GM23248 (cell line): ENCODE measurements around the gene RALB. TPM values are rescaled to one million over a fixed set of nuclear protein-coding genes. Genes with fewer than 3 reads are reported as not detected.

Experiments
- DNase-seq: peaks from one replicate; pipeline ENCODE4 v3.0.0-alpha.2; 2015
- H2AFZ ChIP-seq: fragments of 200-600 bp; sonication (generic); 2 replicates; pipeline ENCODE4 v1.6.1; 2016; ENCODE audit warnings: antibody characterized with exemption
- H3F3A ChIP-seq: fragments of 200-600 bp; sonication (generic); 2 replicates; pipeline ENCODE4 v1.6.1; 2016; ENCODE audit warnings: mild to moderate bottlenecking, antibody characterized with exemption, mixed run types; ENCODE audit not compliant: insufficient read depth
- H3K27ac ChIP-seq: fragments of 200-600 bp; sonication (generic); 2 replicates; pipeline ENCODE4 v1.5.1; 2016; ENCODE audit warnings: mild to moderate bottlenecking
- H3K27me3 ChIP-seq: fragments of 200-600 bp; sonication (generic); replicated peaks from 2 replicates; pipeline ENCODE4 v1.6.1; 2016; ENCODE audit warnings: mild to moderate bottlenecking; ENCODE audit not compliant: insufficient read depth
- H3K36me3 ChIP-seq: fragments of 200-600 bp; sonication (generic); 2 replicates; pipeline ENCODE4 v1.6.1; 2016; ENCODE audit warnings: low read depth, mild to moderate bottlenecking
- H3K4me1 ChIP-seq: fragments of 200-600 bp; sonication (generic); 2 replicates; pipeline ENCODE4 v1.6.1; 2016; ENCODE audit warnings: mild to moderate bottlenecking; ENCODE audit not compliant: insufficient read depth
- H3K4me2 ChIP-seq: fragments of 200-600 bp; sonication (generic); one replicate; pipeline ENCODE4 v1.6.1; 2016; ENCODE audit warnings: mild to moderate bottlenecking; ENCODE audit not compliant: unreplicated experiment
- H3K4me3 ChIP-seq: fragments of 200-600 bp; sonication (generic); 2 replicates; pipeline ENCODE4 v1.5.1; 2016; ENCODE audit warnings: mild to moderate bottlenecking
- H3K79me2 ChIP-seq: fragments of 200-600 bp; sonication (generic); 2 replicates; pipeline ENCODE4 v1.6.1; 2016; ENCODE audit warnings: mild to moderate bottlenecking; ENCODE audit not compliant: insufficient read depth
- H3K9ac ChIP-seq: fragments of 200-600 bp; sonication (generic); 2 replicates; pipeline ENCODE4 v1.6.1; 2016; ENCODE audit warnings: mild to moderate bottlenecking
- H3K9me2 ChIP-seq: fragments of 200-600 bp; sonication (generic); 2 replicates; pipeline ENCODE4 v1.6.1; 2016; ENCODE audit warnings: mixed run types, mild to moderate bottlenecking, moderate library complexity; ENCODE audit not compliant: insufficient read depth
- H3K9me3 ChIP-seq: fragments of 200-600 bp; sonication (generic); one replicate; pipeline ENCODE4 v1.6.1; 2017; ENCODE audit warnings: low read depth
- H4K20me1 ChIP-seq: fragments of 200-600 bp; sonication (generic); 2 replicates; pipeline ENCODE4 v1.6.0; 2016; ENCODE audit not compliant: insufficient read depth
- EZH2 ChIP-seq: fragments of 200-600 bp; sonication (generic); IDR thresholded peaks from 2 replicates; pipeline ENCODE4 v1.6.1; 2018; ENCODE audit warnings: antibody characterized with exemption, mild to moderate bottlenecking; ENCODE audit not compliant: insufficient read depth, poor library complexity, severe bottlenecking
- EZH2phosphoT487 ChIP-seq: fragments of 200-600 bp; sonication (generic); IDR thresholded peaks from 2 replicates; pipeline ENCODE4 v1.6.1; 2018; ENCODE audit warnings: antibody characterized with exemption, moderate library complexity, mild to moderate bottlenecking, low read depth; ENCODE audit not compliant: insufficient read depth
- WGBS, 2 experiments: methylation state at CpG; one replicate each; pipeline ENCODE4 v1.1.6; 2015 to 2017; ENCODE audit warnings: low lambda C conversion rate in 2 of 2, low coverage in 1 of 2; ENCODE audit errors: missing lambda C conversion rate in 2 of 2; 5-methylcytosine and 5-hydroxymethylcytosine counted together
- in situ Hi-C: fragments of 300-500 bp; cut with MboI; formaldehyde crosslinking; loops from 2 replicates; pipeline ENCODE4 v1.15.0; 2020
- polyA plus RNA-seq: library from polyadenylated mRNA; unstranded; fragments of >200 nt; fragmentation: Nextera tagmentation; extraction: Ambion mirVana; gene quantifications from 2 replicates; pipeline ENCODE4 v1.2.1, GENCODE V29; 2016
- total RNA-seq: library from RNA; depleted of rRNA; stranded (reverse); fragments of >200 nt; shearing (Covaris generic); gene quantifications from 2 replicates; pipeline ENCODE4 v1.2.3, GENCODE V29; 2014

Gene RALB
- total and polyA plus RNA-seq, 2 experiments from 2014 or later = 65.7 to 105 TPM

DNA sequence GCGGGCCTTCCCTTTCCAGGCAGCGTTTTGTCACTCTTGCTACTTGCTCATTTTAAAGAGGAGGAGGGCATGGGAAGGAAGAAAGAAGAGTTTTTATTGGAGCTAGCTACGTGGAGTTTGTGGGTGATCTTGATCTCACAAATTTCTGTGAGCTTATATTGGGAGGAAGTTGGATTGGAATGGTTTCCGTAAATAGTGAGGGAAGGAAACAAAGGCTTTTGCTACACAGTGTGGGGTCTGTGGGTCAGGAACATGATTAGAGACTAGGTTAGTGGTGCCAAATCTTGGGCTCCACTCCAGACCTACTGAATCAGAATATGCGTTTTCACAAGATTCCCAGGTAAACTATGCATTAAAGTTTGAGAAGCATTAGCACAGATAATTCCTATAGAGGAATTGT lies 8.1 kb downstream of the RALB start:
- Histone ChIP-seq H2AFZ (no peak overlapping the region), H3K27ac (no peak overlapping the region), H3K4me1 (peaks cover 23% of the 10 kb centered on the region; the same call in 1 of the 2 replicates), H3K36me3 (no peaks in the 10 kb centered on the region), H3K9ac (no peak overlapping the region), H4K20me1 (peaks cover 16% of the 10 kb centered on the region), H3F3A (0 out of 2 replicates have a peak, but pooled peaks cover 4% of the 10 kb centered on the region), H3K4me3 (no peak overlapping the region), H3K4me2 (no peak overlapping the region), H3K79me2 (peaks cover 100% of the 10 kb centered on the region), H3K27me3 (no peaks in the 10 kb centered on the region), H3K9me2 (no peaks in the 10 kb centered on the region), H3K9me3 (no peaks in the 10 kb centered on the region)
- no peak for TF ChIP-seq EZH2phosphoT487
- no peak for DNase-seq
- 92 to 95% methylated on average over 5 of the region's 5 CpGs for WGBS, 2 experiments
- in situ Hi-C loops = no loop called here

GRCh38 chr2:120261387-120262006 lies 8.8 kb downstream of the RALB start:
- WGBS, 2 experiments = 93 to 97% methylated on average over 6 of the region's 6 CpGs
- Histone ChIP-seq H3K9me2 (no peaks in the 10 kb centered on the region), H2AFZ (no peak overlapping the region), H3K27ac (no peak overlapping the region), H3K79me2 (peaks cover 100% of the 10 kb centered on the region), H3K36me3 (no peaks in the 10 kb centered on the region), H3K4me3 (no peak overlapping the region), H3K4me1 (peaks cover 22% of the 10 kb centered on the region; the same call in 1 of the 2 replicates), H3K9ac (no peak overlapping the region), H3K4me2 (no peak overlapping the region), H3K27me3 (no peaks in the 10 kb centered on the region), H3F3A (0 out of 2 replicates have a peak, but pooled peaks cover 4% of the 10 kb centered on the region), H4K20me1 (peaks cover 12% of the 10 kb centered on the region), H3K9me3 (no peaks in the 10 kb centered on the region)
- no peak for TF ChIP-seq EZH2
- TF ChIP-seq EZH2phosphoT487 = no peak
- in situ Hi-C loops = no loop called here
- DNase-seq = no peak

- Histone ChIP-seq H2AFZ (no peak overlapping the region), H4K20me1 (peaks cover 14% of the 10 kb centered on the region; the same call in 1 of the 2 replicates)
Observed at GRCh38 chr2:120262150-120262549, 9.5 kb downstream of the RALB start.

GRCh38 chr2:120262761-120263428 lies 10.2 kb downstream of the RALB start:
- TF ChIP-seq EZH2 (no peak), EZH2phosphoT487 (no peak)
- Histone ChIP-seq H3K9ac (no peak overlapping the region), H3K79me2 (peaks cover 100% of the 10 kb centered on the region), H3F3A (0 out of 2 replicates have a peak, but pooled peaks cover 4% of the 10 kb centered on the region), H3K4me3 (no peak overlapping the region), H3K4me1 (peaks cover 10% of the 10 kb centered on the region; the same call in 1 of the 2 replicates), H3K36me3 (no peaks in the 10 kb centered on the region), H4K20me1 (peaks cover 15% of the 10 kb centered on the region; the same call in 1 of the 2 replicates), H3K9me3 (no peaks in the 10 kb centered on the region), H3K9me2 (no peaks in the 10 kb centered on the region), H3K27ac (peak overlapping the region; percentile 34), H3K4me2 (no peak overlapping the region), H2AFZ (no peak overlapping the region), H3K27me3 (no peaks in the 10 kb centered on the region)
- in situ Hi-C loops = no loop called here
- WGBS, 2 experiments = 69 to 73% methylated on average over 10 of the region's 10 CpGs
- DNase-seq = peak; percentile 72

More at GRCh38 chr2:120262150-120262549, 9.5 kb downstream of the RALB start:
- Histone ChIP-seq H3K4me2 (no peak overlapping the region), H3K9me3 (no peaks in the 10 kb centered on the region), H3K9ac (no peak overlapping the region), H3K27ac (no peak overlapping the region; the same call in 1 of the 2 replicates), H3K27me3 (no peaks in the 10 kb centered on the region), H3K4me3 (no peak overlapping the region), H3K36me3 (no peaks in the 10 kb centered on the region), H3K9me2 (no peaks in the 10 kb centered on the region), H3K79me2 (peaks cover 100% of the 10 kb centered on the region), H3K4me1 (peaks cover 15% of the 10 kb centered on the region; the same call in 1 of the 2 replicates), H3F3A (0 out of 2 replicates have a peak, but pooled peaks cover 4% of the 10 kb centered on the region)
- 96 to 97% methylated on average over 2 of the region's 2 CpGs for WGBS, 2 experiments
- TF ChIP-seq EZH2 (no peak), EZH2phosphoT487 (no peak)
- DNase-seq = no peak
- in situ Hi-C loops = no loop called here
